Dendritic cell treated with granulocyte-macrophage colony-stimulating factor and Interleukin-4, amounts not matched to agents 40 ng/mL and 50 ng/mL, for 4 days (primary cell): ENCODE results near the gene PPT2.

Source experiments
- H3K27ac Mint-ChIP-seq: one replicate; pipeline ENCODE4 v1.8.0; 2022; ENCODE audit warnings: mild to moderate bottlenecking, mixed read lengths
- H3K27me3 Mint-ChIP-seq: one replicate; pipeline ENCODE4 v1.8.0; 2022; ENCODE audit warnings: mild to moderate bottlenecking, mixed read lengths
- H3K36me3 Mint-ChIP-seq: one replicate; pipeline ENCODE4 v1.8.0; 2022; ENCODE audit warnings: low read depth, mixed read lengths
- H3K4me1 Mint-ChIP-seq: one replicate; pipeline ENCODE4 v1.8.0; 2022; ENCODE audit warnings: low read depth, mixed read lengths
- H3K4me3 Mint-ChIP-seq: one replicate; pipeline ENCODE4 v1.8.0; 2022; ENCODE audit warnings: mild to moderate bottlenecking, moderate library complexity, mixed read lengths
- H3K9me3 Mint-ChIP-seq: one replicate; pipeline ENCODE4 v1.8.0; 2022; ENCODE audit warnings: mixed read lengths
- intact Hi-C: fragments of 100-400 bp; cut with micrococcal nuclease; formaldehyde crosslinking; loops from one replicate; pipeline ENCODE4 v1.15.0; 2022

The PPT2 gene

DNA sequence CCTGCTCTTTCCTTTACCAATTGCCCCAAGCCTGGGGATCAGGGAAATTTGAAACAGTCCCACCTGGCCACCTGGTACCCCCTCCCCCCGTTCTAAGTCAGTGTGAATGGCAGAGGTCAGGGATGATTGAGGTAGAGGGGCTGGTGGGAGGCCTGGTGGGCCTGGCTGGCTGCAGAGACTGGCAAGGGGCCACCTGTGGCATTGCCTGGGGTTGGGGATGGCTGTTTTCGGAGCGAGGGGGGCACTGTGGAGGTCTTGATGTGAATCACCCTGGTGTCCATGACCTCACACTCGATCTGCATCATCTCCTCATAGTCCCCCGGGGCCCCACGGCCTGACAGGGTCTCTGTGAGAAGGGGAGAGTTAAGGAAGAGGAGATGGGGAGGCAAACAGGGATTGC is 38.3 kb upstream of the PPT2 start:
- no peaks in the 10 kb centered on the region for H3K9me3 Mint-ChIP-seq
- no peak overlapping the region for H3K27ac Mint-ChIP-seq
- peaks cover 98% of the 10 kb centered on the region for H3K36me3 Mint-ChIP-seq
- intact Hi-C loops = no loop called here
- peaks cover 65% of the 10 kb centered on the region for H3K4me1 Mint-ChIP-seq
- H3K4me3 Mint-ChIP-seq = no peak overlapping the region
- peaks cover 3% of the 10 kb centered on the region for H3K27me3 Mint-ChIP-seq

DNA sequence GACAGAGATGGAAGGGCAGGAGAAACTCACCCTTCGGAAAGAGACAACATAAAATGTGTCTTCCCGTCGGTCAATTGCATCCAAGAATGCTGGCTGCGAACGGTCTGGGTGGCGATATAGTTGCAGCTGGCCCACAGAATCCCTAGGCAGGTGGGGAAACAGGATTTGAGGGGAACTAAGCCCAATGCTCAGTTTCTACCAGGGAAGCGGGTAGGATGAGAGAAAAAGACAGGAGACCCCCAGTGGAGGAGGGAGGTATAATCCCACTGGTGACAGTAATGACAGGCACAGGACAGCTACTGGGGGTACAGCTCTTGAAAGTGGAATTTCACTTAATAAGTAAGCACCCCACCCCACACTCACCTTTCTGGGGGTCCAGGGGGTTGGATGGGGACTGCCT is 37.3 kb upstream of the PPT2 start:
- no peak overlapping the region for H3K4me3 Mint-ChIP-seq
- intact Hi-C loops = no loop called here
- H3K36me3 Mint-ChIP-seq = peaks cover 99% of the 10 kb centered on the region
- no peak overlapping the region for H3K27ac Mint-ChIP-seq
- H3K9me3 Mint-ChIP-seq = no peaks in the 10 kb centered on the region
- no peaks in the 10 kb centered on the region for H3K27me3 Mint-ChIP-seq
- peaks cover 72% of the 10 kb centered on the region for H3K4me1 Mint-ChIP-seq

DNA sequence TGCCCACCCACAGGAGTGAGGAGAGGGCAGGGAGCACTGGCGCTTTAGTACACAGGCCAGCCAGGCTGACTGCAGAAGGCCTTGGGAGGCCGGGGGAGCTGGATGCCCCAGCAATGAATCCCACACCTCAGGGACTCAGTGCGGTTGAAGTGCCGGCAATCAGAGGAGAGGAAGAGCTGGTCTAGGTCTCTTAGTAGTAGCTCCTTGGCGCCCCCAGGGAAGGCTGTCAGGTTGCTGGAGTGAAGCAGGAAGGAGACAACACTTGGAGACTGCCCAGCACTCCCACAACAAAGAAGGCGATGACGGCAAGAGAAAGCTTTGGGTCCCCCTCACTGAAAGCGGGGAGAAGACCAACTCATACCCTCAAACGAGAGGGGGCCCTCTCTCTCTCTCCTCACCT is 36.5 kb upstream of the PPT2 start:
- peaks cover 99% of the 10 kb centered on the region for H3K36me3 Mint-ChIP-seq
- intact Hi-C loops = no loop called here
- H3K9me3 Mint-ChIP-seq = no peaks in the 10 kb centered on the region
- no peak overlapping the region for H3K4me3 Mint-ChIP-seq
- H3K27ac Mint-ChIP-seq = no peak overlapping the region
- no peaks in the 10 kb centered on the region for H3K27me3 Mint-ChIP-seq
- H3K4me1 Mint-ChIP-seq = peaks cover 75% of the 10 kb centered on the region

DNA sequence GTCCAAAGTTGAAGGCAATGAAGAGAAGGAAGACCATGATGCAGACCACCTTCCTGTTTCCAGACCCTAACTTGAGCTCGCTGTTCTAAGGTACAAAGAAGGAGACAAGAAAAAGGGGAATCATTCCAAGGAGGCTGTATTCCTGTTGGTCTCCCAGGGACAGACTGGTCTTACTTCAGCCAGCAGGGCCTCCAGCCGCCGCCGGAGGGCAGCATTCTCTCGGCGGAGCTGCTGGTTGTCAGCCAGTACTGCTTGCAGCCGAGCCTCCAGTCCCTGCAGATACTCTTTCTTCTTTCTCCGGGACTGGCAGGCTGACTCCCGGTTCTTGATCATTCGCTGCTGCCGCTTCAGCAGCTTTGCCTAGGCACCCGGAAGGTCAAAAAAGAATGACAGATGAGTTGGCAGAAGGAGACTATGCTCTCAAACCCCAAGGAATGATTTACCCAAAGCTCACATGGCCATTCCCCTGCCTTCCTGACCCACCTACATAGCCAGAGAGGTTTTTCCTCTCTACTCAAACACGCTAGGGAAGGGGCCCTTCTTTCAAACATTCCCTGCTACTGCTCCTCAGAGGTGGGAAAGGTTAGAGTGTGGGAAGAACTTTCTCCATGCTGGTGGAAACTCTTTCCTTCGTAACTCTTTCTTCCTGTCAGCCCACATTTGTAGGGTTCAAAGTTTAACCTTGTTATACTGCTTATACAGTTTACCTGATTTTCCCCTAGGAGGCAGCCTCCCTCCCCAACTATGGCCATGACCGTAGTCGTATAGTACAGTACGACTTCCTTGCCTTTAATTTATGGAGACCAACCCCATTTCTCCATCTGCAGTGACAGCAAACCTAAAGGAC is 34.9 kb upstream of the PPT2 start:
- H3K4me3 Mint-ChIP-seq = no peak overlapping the region
- H3K27ac Mint-ChIP-seq = peak overlapping the region; percentile 14
- peaks cover 76% of the 10 kb centered on the region for H3K4me1 Mint-ChIP-seq
- H3K36me3 Mint-ChIP-seq = peaks cover 98% of the 10 kb centered on the region
- no peaks in the 10 kb centered on the region for H3K27me3 Mint-ChIP-seq
- H3K9me3 Mint-ChIP-seq = no peaks in the 10 kb centered on the region
- intact Hi-C loops = loop anchor here (2.0 kb wide), 1 partner anchor 76 kb away; no protein-coding TSS in a partner anchor

DNA sequence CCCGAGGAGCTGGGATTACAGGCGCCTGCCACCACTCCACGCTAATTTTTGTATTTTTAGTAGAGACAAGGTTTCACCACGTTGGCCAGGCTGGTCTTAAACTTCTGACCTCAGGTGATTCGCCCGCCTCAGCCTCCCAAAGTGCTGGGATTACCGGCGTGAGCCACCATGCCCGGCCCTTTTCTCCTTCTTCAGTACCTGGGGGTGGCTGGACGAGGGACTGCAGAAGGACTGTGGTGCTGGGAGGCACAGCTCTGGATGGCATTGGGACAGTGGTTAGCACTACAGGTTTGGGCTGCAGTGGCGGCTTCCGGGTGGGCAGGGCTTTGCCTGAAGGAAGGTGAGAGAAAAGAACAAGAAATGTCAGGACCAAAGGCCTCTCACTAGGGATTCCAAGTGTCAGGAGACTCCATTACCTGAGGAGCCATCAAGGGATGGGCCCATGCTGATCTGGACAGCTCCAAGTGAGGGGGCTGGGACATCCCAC is 33.3 kb upstream of the PPT2 start:
- intact Hi-C loops = no loop called here
- peak overlapping the region; percentile 26 for H3K27ac Mint-ChIP-seq
- no peaks in the 10 kb centered on the region for H3K27me3 Mint-ChIP-seq
- H3K36me3 Mint-ChIP-seq = peaks cover 98% of the 10 kb centered on the region
- no peak overlapping the region for H3K4me3 Mint-ChIP-seq
- H3K9me3 Mint-ChIP-seq = no peaks in the 10 kb centered on the region
- peaks cover 68% of the 10 kb centered on the region for H3K4me1 Mint-ChIP-seq

DNA sequence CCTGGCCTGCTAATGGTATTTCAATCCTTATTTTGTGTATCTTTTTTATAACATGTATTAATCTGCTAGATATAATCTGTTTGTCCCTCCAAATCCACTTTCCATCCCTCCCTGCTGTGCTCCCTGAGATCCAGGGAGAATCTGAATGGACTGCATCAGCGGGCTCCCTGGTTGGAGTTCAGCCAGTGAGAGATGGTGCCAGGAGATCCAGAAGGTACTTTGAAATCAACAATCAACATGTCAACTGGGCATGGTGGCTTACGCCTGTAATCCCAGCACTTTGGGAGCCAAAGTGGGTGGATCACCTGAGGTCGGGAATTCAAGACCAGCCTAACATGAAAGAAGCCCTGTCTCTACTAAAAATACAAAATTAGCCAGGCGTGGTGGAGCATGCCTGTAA is 30.3 kb upstream of the PPT2 start:
- no peaks in the 10 kb centered on the region for H3K9me3 Mint-ChIP-seq
- H3K36me3 Mint-ChIP-seq = peaks cover 94% of the 10 kb centered on the region
- intact Hi-C loops = no loop called here
- H3K27me3 Mint-ChIP-seq = no peaks in the 10 kb centered on the region
- peaks cover 72% of the 10 kb centered on the region for H3K4me1 Mint-ChIP-seq
- H3K4me3 Mint-ChIP-seq = no peak overlapping the region
- H3K27ac Mint-ChIP-seq = peak overlapping the region; percentile 10

DNA sequence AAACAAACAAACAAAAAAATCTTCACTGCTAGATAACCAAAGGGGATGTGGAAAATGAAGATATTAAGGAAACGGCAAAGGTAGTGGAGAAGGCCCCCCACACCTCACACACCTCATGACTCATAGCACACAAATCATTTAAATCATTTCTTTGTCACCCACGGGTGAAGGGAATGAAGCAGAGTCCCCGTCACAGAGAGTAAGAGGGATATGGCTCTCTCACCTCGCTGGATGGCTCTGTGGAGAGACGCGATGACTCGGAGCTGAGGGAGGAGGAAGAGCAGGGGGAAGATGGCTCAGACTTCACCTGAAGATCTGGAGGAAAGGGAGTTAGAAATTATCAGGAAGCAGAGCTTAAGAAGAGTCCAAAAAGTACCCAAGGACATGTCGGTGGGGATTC is 27.1 kb upstream of the PPT2 start:
- Mint-ChIP-seq H3K36me3 (peaks cover 62% of the 10 kb centered on the region), H3K4me1 (peaks cover 64% of the 10 kb centered on the region), H3K4me3 (peak overlapping the region; percentile 98), H3K27me3 (no peaks in the 10 kb centered on the region), H3K27ac (peak overlapping the region; percentile 98), H3K9me3 (no peaks in the 10 kb centered on the region)
- intact Hi-C loops = loop anchor here (1.0 to 5.0 kb wide), 2 partner anchors 26 to 50 kb away; partner anchors contain the start of genes AGPAT1 and RNF5

DNA sequence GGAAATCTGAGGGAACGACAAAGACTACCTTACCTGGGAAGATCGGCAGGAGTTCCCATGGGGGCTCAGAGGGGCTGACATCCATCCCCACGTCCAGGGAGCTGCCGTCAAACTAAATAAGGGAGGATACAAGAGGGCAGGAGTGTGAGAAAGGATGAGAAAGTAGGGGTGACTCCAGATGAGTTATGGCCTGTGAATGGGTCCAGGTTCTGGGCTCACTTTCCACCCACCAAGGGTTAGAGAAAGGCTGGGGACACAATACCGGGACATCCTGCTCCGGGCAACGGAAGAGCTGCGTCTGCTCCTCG is 26.6 kb upstream of the PPT2 start:
- intact Hi-C loops = loop anchor here (1.0 to 5.0 kb wide), 2 partner anchors 26 to 50 kb away; partner anchors contain the start of genes AGPAT1 and RNF5
- Mint-ChIP-seq H3K9me3 (no peaks in the 10 kb centered on the region), H3K4me1 (peaks cover 60% of the 10 kb centered on the region)

DNA sequence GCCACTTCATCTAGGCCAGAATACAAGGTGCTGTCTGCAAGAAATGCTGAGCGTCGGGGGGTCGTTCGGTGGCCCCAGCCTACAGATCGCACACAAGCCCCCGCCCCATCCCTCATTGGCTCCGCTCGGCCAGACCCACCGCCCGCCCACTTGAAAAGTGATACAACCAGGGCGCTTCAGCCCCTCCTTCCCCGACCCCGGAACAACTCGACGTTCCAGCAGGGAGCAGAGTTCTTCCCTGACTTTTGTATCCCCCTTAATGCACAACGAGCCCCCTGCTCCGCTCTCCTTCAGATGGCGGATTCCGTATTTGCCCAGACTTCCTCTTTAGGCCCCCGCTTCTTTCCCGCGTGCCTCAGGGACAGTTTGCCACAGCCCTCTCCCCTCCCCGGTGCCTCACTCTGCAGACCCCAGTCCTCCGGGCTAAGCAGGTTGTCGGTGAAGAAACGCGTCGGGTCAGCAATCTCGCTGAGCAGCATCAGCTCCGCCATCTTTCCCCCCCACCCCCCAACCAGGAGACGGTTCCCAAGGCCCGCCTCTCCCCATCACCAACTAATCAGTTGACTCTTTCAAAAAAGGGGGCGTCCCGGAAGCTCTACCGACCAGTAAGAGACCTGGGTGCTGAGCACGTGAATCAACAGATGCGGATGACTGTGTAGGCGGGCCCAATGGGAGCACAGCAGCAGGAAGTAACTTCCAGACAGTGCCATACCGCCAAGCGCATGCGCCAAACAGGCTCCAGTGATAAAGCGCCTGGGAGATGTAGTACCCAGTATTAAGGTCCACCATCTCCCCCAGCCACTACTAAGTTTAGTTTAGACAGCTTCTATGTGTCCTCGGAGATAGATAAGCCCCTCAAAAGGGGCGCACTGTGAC is 26.0 kb upstream of the PPT2 start, which contains the start of gene ATF6B:
Gene ATF6B (minus strand): TSS at position 530 of the 876 bp plus-strand sequence. CDS start 39 bp downstream, at position 491.
- intact Hi-C loops = loop anchor here (1.0 to 5.0 kb wide), 2 partner anchors 25 to 49 kb away; partner anchors contain the start of genes AGPAT1 and RNF5
- Mint-ChIP-seq H3K4me1 (peaks cover 55% of the 10 kb centered on the region), H3K36me3 (peaks cover 52% of the 10 kb centered on the region), H3K4me3 (peak within 1 kb of the TSS; percentile 98), H3K9me3 (no peaks in the 10 kb centered on the region), H3K27ac (peak within 1 kb of the TSS; percentile 98), H3K27me3 (peaks cover 2% of the 10 kb centered on the region)

More for the DNA sequence above, 26.6 kb upstream of the PPT2 start:
- no peaks in the 10 kb centered on the region for H3K27me3 Mint-ChIP-seq
- H3K4me3 Mint-ChIP-seq = peak overlapping the region; percentile 98
- H3K36me3 Mint-ChIP-seq = peaks cover 58% of the 10 kb centered on the region
- H3K27ac Mint-ChIP-seq = peak overlapping the region; percentile 98

DNA sequence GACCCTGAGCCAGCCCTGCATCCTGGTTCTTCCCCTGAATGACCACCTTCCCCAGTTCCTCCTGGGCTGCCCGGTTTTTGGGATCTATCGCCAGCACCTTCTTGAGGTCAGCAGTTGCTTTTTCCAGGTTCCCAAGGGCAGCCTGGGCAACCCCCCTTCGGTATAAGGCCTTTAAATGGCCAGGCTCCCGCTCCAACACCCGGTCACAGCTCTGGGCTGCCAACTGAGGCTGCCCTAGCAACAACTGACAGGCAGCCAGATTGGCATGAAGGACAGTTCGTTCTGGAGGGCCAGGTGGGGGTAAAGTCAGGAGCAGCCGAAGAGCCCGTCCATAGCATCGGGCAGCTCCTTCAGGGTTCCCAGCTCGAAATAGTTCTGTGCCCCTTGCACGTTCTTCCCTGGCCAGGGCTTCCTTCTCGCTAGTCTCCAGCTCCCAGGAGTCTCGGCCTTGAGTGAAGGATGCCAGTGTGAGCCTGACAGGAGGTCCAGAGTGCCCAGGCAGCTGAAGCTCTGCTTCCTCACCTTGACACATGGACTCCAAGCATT is 25.1 kb upstream of the PPT2 start:
- intact Hi-C loops = loop anchor here (5.0 kb wide), 1 partner anchor 48 kb away; the partner anchor contains the start of genes AGPAT1 and RNF5
- H3K4me3 Mint-ChIP-seq = peak overlapping the region; percentile 98
- peak overlapping the region; percentile 98 for H3K27ac Mint-ChIP-seq
- peaks cover 44% of the 10 kb centered on the region for H3K36me3 Mint-ChIP-seq
- H3K9me3 Mint-ChIP-seq = no peaks in the 10 kb centered on the region
- peaks cover 6% of the 10 kb centered on the region for H3K27me3 Mint-ChIP-seq
- H3K4me1 Mint-ChIP-seq = peaks cover 46% of the 10 kb centered on the region

DNA sequence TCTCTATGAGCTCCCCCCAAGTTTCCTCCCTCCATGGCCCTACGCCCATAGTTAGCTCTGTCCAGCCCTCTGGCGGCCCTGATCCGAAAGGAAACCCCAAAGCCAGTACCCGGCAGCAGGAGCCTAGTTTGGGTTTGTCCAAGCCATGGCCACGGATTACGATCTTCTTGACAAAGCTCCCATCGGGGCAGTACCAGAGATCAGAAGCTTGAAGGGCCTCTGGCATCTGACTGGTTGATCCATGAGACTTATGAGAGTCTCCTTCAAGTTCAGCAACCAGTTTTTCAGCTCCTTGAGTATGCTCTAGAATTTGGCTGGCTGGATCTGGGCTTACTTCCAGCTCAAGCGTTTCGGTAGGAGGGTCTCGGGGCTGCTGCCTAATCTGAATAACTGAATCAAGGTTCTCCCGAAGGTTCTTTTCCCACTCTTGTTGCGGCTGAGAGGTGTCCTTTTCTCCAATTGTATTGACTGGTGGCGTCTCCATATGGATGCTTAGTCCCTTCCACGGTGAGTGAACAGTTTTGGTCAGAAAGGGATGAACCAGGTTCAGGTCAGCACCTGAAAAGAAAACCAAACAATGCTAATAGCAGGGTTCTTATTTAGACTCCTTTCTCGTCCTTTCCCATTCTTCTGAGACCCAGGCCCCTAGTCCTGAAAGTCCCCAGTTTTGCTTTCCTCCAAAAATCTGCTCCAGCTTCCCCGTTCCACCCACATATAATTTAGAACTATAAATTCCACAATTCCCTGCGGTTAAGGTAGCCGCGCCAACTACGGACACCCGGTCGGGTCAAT is 24.4 kb upstream of the PPT2 start:
- Mint-ChIP-seq H3K4me1 (peaks cover 40% of the 10 kb centered on the region), H3K36me3 (peaks cover 38% of the 10 kb centered on the region), H3K4me3 (peak overlapping the region; percentile 89), H3K27ac (peak overlapping the region; percentile 98), H3K27me3 (peaks cover 10% of the 10 kb centered on the region), H3K9me3 (no peaks in the 10 kb centered on the region)
- intact Hi-C loops = loop anchor here (5.0 kb wide), 1 partner anchor 48 kb away; the partner anchor contains the start of genes AGPAT1 and RNF5

DNA sequence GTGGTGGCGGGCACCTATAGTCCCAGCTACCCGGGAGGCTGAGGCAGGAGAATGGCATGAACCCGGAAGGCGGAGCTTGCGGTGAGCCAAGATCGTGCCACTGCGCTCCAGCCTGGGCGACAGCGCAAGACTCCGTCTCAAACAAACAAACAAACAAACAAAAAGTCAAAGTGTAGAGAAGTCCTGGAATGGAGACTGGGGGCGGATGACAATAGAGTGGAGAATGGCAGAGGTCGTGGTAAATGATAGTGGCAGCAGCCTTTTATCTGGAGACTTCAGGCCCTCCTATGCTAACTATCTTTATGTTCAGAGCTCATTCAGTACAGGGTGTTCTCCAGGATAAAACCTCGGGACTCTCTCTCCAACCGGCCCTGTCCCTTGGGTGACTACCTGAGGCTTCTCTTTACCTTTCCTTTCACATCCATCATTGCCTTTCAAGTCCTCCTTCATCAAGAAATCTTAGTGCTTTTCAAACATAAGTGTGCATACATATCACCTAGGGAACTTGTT is 22.4 kb upstream of the PPT2 start:
- Mint-ChIP-seq H3K27me3 (peaks cover 18% of the 10 kb centered on the region), H3K27ac (no peak overlapping the region), H3K36me3 (peaks cover 18% of the 10 kb centered on the region), H3K4me3 (no peak overlapping the region), H3K9me3 (no peaks in the 10 kb centered on the region), H3K4me1 (peaks cover 29% of the 10 kb centered on the region)
- intact Hi-C loops = no loop called here

DNA sequence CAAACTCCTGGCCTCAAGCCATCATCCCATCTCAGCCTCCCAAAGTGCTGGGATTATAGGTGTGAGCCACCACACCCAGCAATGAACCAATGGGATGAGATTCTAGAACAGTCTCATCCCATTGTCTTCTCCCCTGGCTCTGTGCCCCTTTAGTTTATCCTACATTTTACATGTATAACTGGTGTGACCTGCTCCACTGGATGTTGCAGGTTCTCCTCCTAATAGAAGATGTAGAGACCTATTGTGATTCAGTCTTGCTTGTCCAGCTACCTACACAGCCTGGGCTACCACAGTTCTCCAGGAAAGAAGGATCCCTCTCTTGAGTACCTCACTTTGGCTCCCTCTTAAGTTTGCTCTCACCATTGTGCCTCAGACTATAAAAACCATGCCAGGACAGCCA is 21.8 kb upstream of the PPT2 start:
- Mint-ChIP-seq H3K36me3 (peaks cover 12% of the 10 kb centered on the region), H3K4me3 (no peak overlapping the region), H3K27me3 (peaks cover 18% of the 10 kb centered on the region), H3K4me1 (peaks cover 22% of the 10 kb centered on the region), H3K9me3 (no peaks in the 10 kb centered on the region), H3K27ac (no peak overlapping the region)
- intact Hi-C loops = no loop called here
